NT2/D1 (cell line): Measurements from ENCODE around the gene CHID1.

Experiments
- SUZ12 ChIP-seq: IDR thresholded peaks from 2 replicates; pipeline ENCODE4 v1.6.1; 2011; ENCODE audit not compliant: insufficient read length, insufficient read depth; ENCODE audit errors: extremely low read depth
- YY1 ChIP-seq: IDR thresholded peaks from 2 replicates; pipeline ENCODE4 v1.6.1; 2011; ENCODE audit not compliant: insufficient read length, insufficient read depth
- ZNF274 ChIP-seq: IDR thresholded peaks from 2 replicates; pipeline ENCODE4 v1.6.1; 2011; ENCODE audit warnings: mild to moderate bottlenecking, low read depth, low read length

DNA sequence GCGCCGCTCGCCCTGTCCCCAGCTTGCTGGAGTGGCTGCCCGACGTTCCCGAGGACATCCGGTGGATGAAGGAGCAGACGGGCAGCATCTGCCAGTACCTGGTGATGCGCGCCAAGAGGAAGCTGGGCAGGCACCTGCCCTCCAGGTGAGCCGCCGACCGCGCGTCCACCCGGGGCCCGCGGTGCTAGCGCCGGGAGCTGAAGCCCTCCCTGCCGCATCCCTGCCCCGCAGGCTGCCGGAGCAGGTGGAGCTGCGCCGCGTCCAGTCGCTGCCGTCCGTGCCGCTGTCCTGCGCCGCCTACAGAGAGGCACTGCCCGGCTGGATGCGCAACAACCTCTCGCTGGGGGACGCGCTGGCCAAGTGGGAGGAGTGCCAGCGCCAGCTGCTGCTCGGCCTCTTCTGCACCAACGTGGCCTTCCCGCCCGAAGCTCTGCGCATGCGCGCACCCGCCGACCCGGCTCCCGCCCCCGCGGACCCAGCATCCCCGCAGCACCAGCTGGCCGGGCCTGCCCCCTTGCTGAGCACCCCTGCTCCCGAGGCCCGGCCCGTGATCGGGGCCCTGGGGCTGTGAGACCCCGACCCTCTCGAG lies 86.2 kb downstream of the CHID1 start:
- TF ChIP-seq YY1: no peak
- no peak for TF ChIP-seq SUZ12
- TF ChIP-seq ZNF274: no peak
